ENCODE data around the gene SP140. TPM values are rescaled to one million over a fixed set of nuclear protein-coding genes. Genes with fewer than 3 reads are reported as not detected.

The SP140 gene
- total and polyA plus RNA-seq, 10 of the 15 experiments (the other 5 are each of a cell fraction or from before 2014, with no cell fraction given), result 61.7 to 164 (median 90.7) TPM

DNA sequence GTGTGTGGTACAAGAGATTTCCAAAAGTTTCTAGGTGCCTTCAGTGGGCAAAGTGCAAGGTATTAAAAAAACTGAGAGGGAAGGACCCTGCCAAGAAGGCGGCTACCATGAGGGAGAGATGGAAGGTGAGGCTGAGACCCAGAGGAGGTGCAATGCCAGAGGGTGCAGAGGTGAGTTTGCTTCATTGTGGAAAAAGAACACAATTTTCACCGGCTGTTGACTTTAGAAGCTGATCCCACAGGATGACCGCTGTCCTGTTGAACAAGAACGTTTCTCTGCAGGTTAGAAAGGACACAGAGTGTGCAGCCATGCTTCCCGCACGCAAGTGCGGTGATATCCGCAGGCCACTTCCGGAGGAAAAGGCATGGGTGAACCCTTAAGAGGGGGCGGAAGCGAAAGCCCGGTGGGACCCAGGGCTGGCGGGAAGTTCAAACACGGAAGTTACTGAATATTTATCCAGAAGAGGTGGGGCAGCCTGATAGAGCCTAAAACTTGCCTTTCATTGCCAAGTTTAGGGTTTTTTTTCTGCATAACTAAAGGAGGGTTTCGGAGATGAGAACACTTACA, 22.3 kb upstream of the SP140 start:
- peak overlapping the region; percentile 91 for H3K4me2 ChIP-seq (ENCODE audit: control insufficient read depth, insufficient read depth)
- H2AFZ ChIP-seq (ENCODE audit: control insufficient read depth, low read depth, low read length), result no peak overlapping the region
- no peak for FAIRE-seq
- CTCF ChIA-PET, result interaction anchor here (0.6 to 3.5 kb wide), 40 partner anchors 10 to 595 kb away, joined by 3 to 25 read pairs (median 3); partner anchors contain the start of genes SP100, SP110, SP140 and SP140L
- intact Hi-C loops (cut with micrococcal nuclease; ENCODE audit: unreplicated experiment) (loop anchor here (2.0 to 5.0 kb wide), 5 partner anchors 14 to 408 kb away; partner anchors contain the start of genes SP100 and SP140L), in situ Hi-C loops (cut with MboI) (no loop called here)
- peak; percentile 59 for DNase-seq (ENCODE audit: low read depth, low spot score)
- WGBS (ENCODE audit: insufficient coverage, insufficient replicate concordance, low lambda C conversion rate, missing lambda C conversion rate), result 1% methylated on average over 15 of the region's 15 CpGs
- no TSS peak for BruUV-seq (replicated peaks)
- peak overlapping the region; percentile 2; the same call in 1 of the 2 replicates for H3K9ac ChIP-seq (ENCODE audit: control insufficient read depth, insufficient read depth, low read length)
- no peaks in the 10 kb centered on the region for H3K27me3 ChIP-seq (replicated peaks in 1 of 2; ENCODE audit: control insufficient read depth in 2 of 2, insufficient read depth in 2 of 2, low read length in 1 of 2)
- peaks cover 7 to 54% of the 10 kb centered on the region in 2 experiments for H3K36me3 ChIP-seq (ENCODE audit: control insufficient read depth in 2 of 2, insufficient read depth in 2 of 2, low read length in 1 of 2)
- RAD21 ChIA-PET (ENCODE audit: unreplicated experiment), result interaction anchor here (0.6 to 3.9 kb wide), 43 partner anchors 9 to 595 kb away, joined by 3 to 37 read pairs (median 5); partner anchors contain the start of genes CAB39, SP110, SP140 and SP140L
- peak; percentile 70 for ATAC-seq
- peaks cover 48% of the 10 kb centered on the region for H3K4me1 ChIP-seq (ENCODE audit: control insufficient read depth, insufficient read depth, low read length)
- no peaks in the 10 kb centered on the region; the same call in none of the 2 replicates for H3K79me2 ChIP-seq (ENCODE audit: control insufficient read depth, insufficient read depth, low read length)
- H3K4me3 ChIP-seq, result 0 out of 2 replicates have a peak overlapping the region, but pooled peaks have one; percentile 2
- peak overlapping the region; percentile 39 for H3K27ac ChIP-seq (ENCODE audit: control insufficient read depth, insufficient read depth)
- SMC1A ChIA-PET (ENCODE audit: uncharacterized antibody, unreplicated experiment), result interaction anchor here (0.7 to 9.6 kb wide), 49 partner anchors 10 to 595 kb away, joined by 3 to 121 read pairs (median 4); partner anchors contain the start of genes SP110, SP140 and SP140L
- H3K9me3 ChIP-seq (replicated peaks; ENCODE audit: control insufficient read depth, insufficient read depth, low read length), result no peaks in the 10 kb centered on the region; the same call in 2 of the 3 replicates
- H4K20me1 ChIP-seq (ENCODE audit: control insufficient read depth, insufficient read depth), result no peaks in the 10 kb centered on the region
- POLR2A ChIA-PET, result interaction anchor here (0.7 to 2.0 kb wide), 8 partner anchors 11 to 501 kb away, joined by 3 to 8 read pairs (median 3); partner anchors contain the start of genes SP110 and SP140
- TF ChIP-seq TCF12 (IDR thresholded peaks at IDR 0.05; ENCODE audit: low read depth, low read length), result no peak
- no peak for TF ChIP-seq FOS (IDR thresholded peaks at IDR 0.05; ENCODE audit: borderline replicate concordance, extremely low read depth, insufficient read length)
- no peak for TF ChIP-seq ESRRA (IDR thresholded peaks at IDR 0.05; ENCODE audit: low read length)
- TF ChIP-seq SPI1 (IDR thresholded peaks at IDR 0.05; ENCODE audit: borderline replicate concordance, insufficient read depth, low read depth, low read length), result peak; percentile 59; the same call in 1 of the 2 replicates
- peak; percentile 45; the same call in 1 of the 2 replicates for TF ChIP-seq TBL1XR1 (IDR thresholded peaks at IDR 0.05; ENCODE audit: low read depth, low read length)
- TF ChIP-seq SMAD1 (IDR thresholded peaks at IDR 0.05; ENCODE audit: low read depth, partially characterized antibody), result no peak
- TF ChIP-seq FOXM1 (IDR thresholded peaks at IDR 0.05; ENCODE audit: low read depth, low read length), result peak; percentile 63; the same call in 1 of the 2 replicates
- TF ChIP-seq POLR2A (IDR thresholded peaks at IDR 0.05; ENCODE audit: low read depth, low read length), result no peak
- TF ChIP-seq NR2C2 (IDR thresholded peaks at IDR 0.05; ENCODE audit: borderline replicate concordance, control insufficient read depth, insufficient read length, low read depth), result no peak
- TF ChIP-seq, protein P1, sequence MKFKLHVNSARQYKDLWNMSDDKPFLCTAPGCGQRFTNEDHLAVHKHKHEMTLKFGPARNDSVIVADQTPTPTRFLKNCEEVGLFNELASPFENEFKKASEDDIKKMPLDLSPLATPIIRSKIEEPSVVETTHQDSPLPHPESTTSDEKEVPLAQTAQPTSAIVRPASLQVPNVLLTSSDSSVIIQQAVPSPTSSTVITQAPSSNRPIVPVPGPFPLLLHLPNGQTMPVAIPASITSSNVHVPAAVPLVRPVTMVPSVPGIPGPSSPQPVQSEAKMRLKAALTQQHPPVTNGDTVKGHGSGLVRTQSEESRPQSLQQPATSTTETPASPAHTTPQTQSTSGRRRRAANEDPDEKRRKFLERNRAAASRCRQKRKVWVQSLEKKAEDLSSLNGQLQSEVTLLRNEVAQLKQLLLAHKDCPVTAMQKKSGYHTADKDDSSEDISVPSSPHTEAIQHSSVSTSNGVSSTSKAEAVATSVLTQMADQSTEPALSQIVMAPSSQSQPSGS (IDR thresholded peaks at IDR 0.05; ENCODE audit: low read length), result peak; percentile 63; the same call in 1 of the 2 replicates
- no peak for TF ChIP-seq STAT1 (conservative IDR thresholded peaks at IDR 0.05)
- TF ChIP-seq MEF2A (IDR thresholded peaks at IDR 0.05; ENCODE audit: insufficient read depth, low read depth, low read length), result peak; percentile 36; the same call in 1 of the 2 replicates
- no peak for TF ChIP-seq ZNF274 (IDR thresholded peaks at IDR 0.05; ENCODE audit: insufficient read depth, insufficient read length)
- peak; percentile 83 for TF ChIP-seq PAX5 (IDR thresholded peaks at IDR 0.05; ENCODE audit: borderline replicate concordance, low read depth, low read length)
- peak in 1 of 2 experiments; percentile 95; a peak in 2 of 3 replicates for TF ChIP-seq EGR1 (IDR thresholded peaks at IDR 0.05; ENCODE audit: borderline replicate concordance in 1 of 2, low read depth in 2 of 2, low read length in 2 of 2)
- peak; percentile 52 to 85; a peak in 3 of 4 replicates for TF ChIP-seq IKZF2 (IDR thresholded peaks at IDR 0.05)
- TF ChIP-seq TCF3 (IDR thresholded peaks at IDR 0.05; ENCODE audit: borderline replicate concordance, insufficient read depth, low read depth, low read length), result 0 out of 2 replicates have a peak, but pooled peaks have one; percentile 55
- TF ChIP-seq ZNF622 (IDR thresholded peaks at IDR 0.05), result no peak
- peak; percentile 84 to 100; a peak in 3 of 4 replicates for TF ChIP-seq ETV6 (conservative IDR thresholded peaks at IDR 0.05 in 1 of 2, IDR thresholded peaks at IDR 0.05 in 1 of 2; ENCODE audit: borderline replicate concordance in 1 of 2, low read depth in 1 of 2)
- TF ChIP-seq STAT3 (IDR thresholded peaks at IDR 0.05; ENCODE audit: low read depth, low read length), result no peak
- peak; percentile 61; the same call in 1 of the 2 replicates for TF ChIP-seq YY1 (IDR thresholded peaks at IDR 0.05; ENCODE audit: low read depth, low read length)
- no peak for TF ChIP-seq JUND (IDR thresholded peaks at IDR 0.05; ENCODE audit: low read depth, low read length)
- no peak for TF ChIP-seq ZZZ3 (IDR thresholded peaks at IDR 0.05; ENCODE audit: control insufficient read depth, insufficient read length, low read depth)
- no peak for TF ChIP-seq ZNF24 (IDR thresholded peaks at IDR 0.05)

Measured in GM12878 (cell line).